Left lung (tissue), 10 donors: Measurements from ENCODE around the gene SERTAD4. TPM values are rescaled to one million over a fixed set of nuclear protein-coding genes. Genes with fewer than 3 reads are reported as not detected.

ENCODE experiments used
- ATAC-seq: fragments of 200-7000 bp; cut with Tn5 transposase; one replicate; pipeline ENCODE4 v1.9.1; 2020; ENCODE audit warnings: moderate library complexity
- DNase-seq, 4 donors: peaks; one replicate each; pipeline ENCODE4 v3.0.0-alpha.2; 2013 to 2020
- H3K27ac ChIP-seq, 2 donors: fragments of 200-600 bp; sonication (generic) in 1 of 2; one replicate each; pipeline versions ENCODE4 v1.5.0 to v1.8.0; 2020 to 2021
- H3K27me3 ChIP-seq, 2 donors: fragments of 200-600 bp; sonication (generic) in 1 of 2; one replicate each; pipeline versions ENCODE4 v1.5.0 to v1.8.0; 2020 to 2021
- H3K36me3 ChIP-seq, 2 donors: fragments of 200-600 bp; sonication (generic) in 1 of 2; one replicate each; pipeline versions ENCODE4 v1.5.0 to v1.8.0; 2020 to 2021
- H3K4me1 ChIP-seq, 2 donors: fragments of 200-600 bp; one replicate each; pipeline ENCODE4 v1.8.0; 2021
- H3K4me3 ChIP-seq, 2 donors: fragments of 200-600 bp; sonication (generic) in 1 of 2; one replicate each; pipeline versions ENCODE4 v1.5.0 to v1.8.0; 2020 to 2021; ENCODE audit warnings: mild to moderate bottlenecking in 1 of 2
- H3K9me3 ChIP-seq, 2 donors: fragments of 200-600 bp; sonication (generic) in 1 of 2; one replicate each; pipeline versions ENCODE4 v1.5.0 to v1.8.0; 2020 to 2021
- intact Hi-C, 2 donors: fragments of 100-400 bp; cut with DNase I; formaldehyde crosslinking; loops; one replicate each; pipeline versions ENCODE4 v1.11.2 to v1.14.2; 2022
- polyA plus RNA-seq, 6 donors: library from polyadenylated mRNA; unstranded; fragments of 120-200 nt; gene quantifications; one replicate each; pipeline ENCODE4 v1.2.1, GENCODE V29; 2013; ENCODE audit not compliant: insufficient read length in 6 of 6
- total RNA-seq, 2 donors: library from RNA; stranded (reverse); fragmentation: NEBNext Ultra II Directional; extraction: Animal tissue kit (Norgen Biotek cat#: 25700); gene quantifications; one replicate each; pipeline ENCODE4 v1.2.1, GENCODE V29; 2021
- TF ChIP-seq, protein P1 (sequence below), 2 donors: fragments of 200-600 bp; sonication (generic) in 1 of 2; IDR thresholded peaks; one replicate each; pipeline versions ENCODE4 v1.5.0 to v1.8.0; 2021; ENCODE audit warnings: antibody characterized with exemption in 2 of 2
- donor health status: DM: no; HTN: yes; CAD: no.
- donor health status: DM: no; HTN: no; CAD: no.

The SERTAD4 gene
- total and polyA plus RNA-seq, 8 donors = 2.4 to 7.5 (median 4.4) TPM

DNA sequence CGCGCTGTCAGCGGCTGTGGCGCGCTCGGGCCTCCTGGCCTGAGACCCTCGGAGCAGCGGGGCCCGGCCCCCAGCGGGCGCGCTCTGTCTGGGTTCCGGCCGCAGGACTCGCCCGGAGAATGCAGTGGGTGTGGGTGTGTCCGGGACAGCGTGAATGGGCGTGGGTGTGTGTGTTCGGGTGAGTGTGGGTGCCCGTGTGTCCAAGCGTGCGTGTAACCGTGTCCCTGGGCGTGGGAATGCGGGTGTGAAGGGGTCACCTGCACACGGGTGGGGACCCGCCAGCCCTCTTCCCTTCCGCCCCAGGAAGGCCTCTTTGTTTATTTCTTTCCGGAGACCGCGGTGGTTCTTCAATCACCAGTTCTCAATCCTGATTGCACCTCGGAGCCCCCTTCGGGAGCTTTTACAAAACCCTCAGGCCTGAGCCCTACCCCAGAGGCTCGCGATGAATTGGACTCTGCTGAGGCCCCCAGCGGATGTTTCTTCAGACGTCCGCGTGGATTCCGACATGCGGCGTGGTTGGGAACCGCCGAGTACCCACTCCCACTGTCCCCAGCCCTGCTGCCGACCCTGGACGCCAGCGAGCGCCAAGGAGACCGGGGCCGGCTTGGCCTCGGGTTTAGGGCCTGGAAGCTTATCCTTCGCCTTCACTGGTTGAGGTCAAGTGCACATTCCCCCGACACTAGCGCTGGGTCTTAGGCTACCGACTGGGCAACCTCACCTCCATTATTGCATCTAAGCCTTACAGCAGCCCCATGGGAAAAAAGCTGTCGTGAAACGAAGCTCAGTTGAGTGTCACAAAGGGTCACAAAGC, 19.3 kb downstream of the SERTAD4 start:
- Histone ChIP-seq H3K4me1 (peaks cover 9 to 20% of the 10 kb centered on the region in 2 donors), H3K4me3 (peak overlapping the region; percentile 25 to 41), H3K27me3 (peaks cover 10 to 63% of the 10 kb centered on the region in 2 donors), H3K9me3 (no peaks in the 10 kb centered on the region), H3K27ac (no peak overlapping the region), H3K36me3 (no peaks in the 10 kb centered on the region)
- intact Hi-C loops = no loop called here
- DNase-seq = peak in 1 of 4 donors; percentile 40
- TF ChIP-seq, protein P1, sequence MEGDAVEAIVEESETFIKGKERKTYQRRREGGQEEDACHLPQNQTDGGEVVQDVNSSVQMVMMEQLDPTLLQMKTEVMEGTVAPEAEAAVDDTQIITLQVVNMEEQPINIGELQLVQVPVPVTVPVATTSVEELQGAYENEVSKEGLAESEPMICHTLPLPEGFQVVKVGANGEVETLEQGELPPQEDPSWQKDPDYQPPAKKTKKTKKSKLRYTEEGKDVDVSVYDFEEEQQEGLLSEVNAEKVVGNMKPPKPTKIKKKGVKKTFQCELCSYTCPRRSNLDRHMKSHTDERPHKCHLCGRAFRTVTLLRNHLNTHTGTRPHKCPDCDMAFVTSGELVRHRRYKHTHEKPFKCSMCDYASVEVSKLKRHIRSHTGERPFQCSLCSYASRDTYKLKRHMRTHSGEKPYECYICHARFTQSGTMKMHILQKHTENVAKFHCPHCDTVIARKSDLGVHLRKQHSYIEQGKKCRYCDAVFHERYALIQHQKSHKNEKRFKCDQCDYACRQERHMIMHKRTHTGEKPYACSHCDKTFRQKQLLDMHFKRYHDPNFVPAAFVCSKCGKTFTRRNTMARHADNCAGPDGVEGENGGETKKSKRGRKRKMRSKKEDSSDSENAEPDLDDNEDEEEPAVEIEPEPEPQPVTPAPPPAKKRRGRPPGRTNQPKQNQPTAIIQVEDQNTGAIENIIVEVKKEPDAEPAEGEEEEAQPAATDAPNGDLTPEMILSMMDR (IDR thresholded peaks at IDR 0.05) = no peak
- ATAC-seq = peak; percentile 49

DNA sequence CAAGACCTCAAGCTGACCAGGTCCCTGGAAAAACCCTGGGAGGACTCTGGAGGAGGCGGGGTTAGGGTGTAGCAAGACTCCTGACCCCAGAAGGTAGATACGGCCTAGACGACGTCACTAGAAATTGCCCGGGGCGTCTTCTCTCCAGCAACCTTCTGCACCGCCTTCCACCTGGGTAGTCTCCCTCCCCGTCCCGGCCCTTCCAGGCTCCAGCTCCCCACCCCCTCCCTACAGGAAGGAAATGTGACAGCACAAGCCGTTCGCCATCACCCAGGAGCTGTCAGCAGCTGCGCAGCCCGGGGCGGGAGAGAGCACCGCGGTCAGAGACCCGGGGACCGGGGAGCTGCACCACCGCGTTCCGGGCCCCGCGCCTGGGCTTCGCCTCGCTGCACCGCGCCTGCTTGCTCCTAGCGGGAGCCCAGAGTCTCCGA, 20.0 kb downstream of the SERTAD4 start:
- TF ChIP-seq, protein P1 (IDR thresholded peaks at IDR 0.05) = no peak
- peak; percentile 78 for ATAC-seq
- Histone ChIP-seq H3K27ac (no peak overlapping the region), H3K4me1 (peaks cover 9 to 20% of the 10 kb centered on the region in 2 donors), H3K27me3 (peaks cover 10 to 63% of the 10 kb centered on the region in 2 donors), H3K9me3 (no peaks in the 10 kb centered on the region), H3K4me3 (peak overlapping the region in 1 of 2 donors; percentile 13), H3K36me3 (no peaks in the 10 kb centered on the region)
- intact Hi-C loops = no loop called here
- peak in 2 of 4 donors; percentile 47 to 81 for DNase-seq

DNA sequence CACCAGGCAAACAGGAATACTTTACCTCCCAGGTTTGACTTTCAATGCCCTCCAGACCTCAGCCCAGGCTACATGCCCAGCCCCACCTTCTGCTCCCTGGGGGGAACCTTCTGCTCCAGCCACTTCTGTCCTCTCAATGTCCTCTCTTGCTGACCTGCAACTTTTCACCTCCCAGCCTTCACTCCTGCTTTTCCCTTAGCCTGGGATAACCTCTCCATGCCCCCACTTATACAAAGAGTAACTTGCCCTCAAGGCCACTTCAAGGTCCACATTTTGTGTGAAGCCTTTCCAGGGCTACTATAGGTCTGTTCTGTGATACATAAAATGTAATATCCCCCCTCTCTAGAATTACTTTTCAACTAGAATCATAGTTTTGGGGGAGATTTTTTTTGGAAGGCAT, 21.7 kb downstream of the SERTAD4 start:
- TF ChIP-seq, protein P1 (IDR thresholded peaks at IDR 0.05) = no peak
- no peak overlapping the region for H3K27ac ChIP-seq
- intact Hi-C loops = no loop called here
- DNase-seq = no peak
- H3K27me3 ChIP-seq = peaks cover 10 to 63% of the 10 kb centered on the region in 2 donors
- H3K36me3 ChIP-seq = no peaks in the 10 kb centered on the region
- no peak for ATAC-seq
- no peak overlapping the region for H3K4me3 ChIP-seq
- H3K9me3 ChIP-seq = no peaks in the 10 kb centered on the region
- peaks cover 9 to 20% of the 10 kb centered on the region in 2 donors for H3K4me1 ChIP-seq

DNA sequence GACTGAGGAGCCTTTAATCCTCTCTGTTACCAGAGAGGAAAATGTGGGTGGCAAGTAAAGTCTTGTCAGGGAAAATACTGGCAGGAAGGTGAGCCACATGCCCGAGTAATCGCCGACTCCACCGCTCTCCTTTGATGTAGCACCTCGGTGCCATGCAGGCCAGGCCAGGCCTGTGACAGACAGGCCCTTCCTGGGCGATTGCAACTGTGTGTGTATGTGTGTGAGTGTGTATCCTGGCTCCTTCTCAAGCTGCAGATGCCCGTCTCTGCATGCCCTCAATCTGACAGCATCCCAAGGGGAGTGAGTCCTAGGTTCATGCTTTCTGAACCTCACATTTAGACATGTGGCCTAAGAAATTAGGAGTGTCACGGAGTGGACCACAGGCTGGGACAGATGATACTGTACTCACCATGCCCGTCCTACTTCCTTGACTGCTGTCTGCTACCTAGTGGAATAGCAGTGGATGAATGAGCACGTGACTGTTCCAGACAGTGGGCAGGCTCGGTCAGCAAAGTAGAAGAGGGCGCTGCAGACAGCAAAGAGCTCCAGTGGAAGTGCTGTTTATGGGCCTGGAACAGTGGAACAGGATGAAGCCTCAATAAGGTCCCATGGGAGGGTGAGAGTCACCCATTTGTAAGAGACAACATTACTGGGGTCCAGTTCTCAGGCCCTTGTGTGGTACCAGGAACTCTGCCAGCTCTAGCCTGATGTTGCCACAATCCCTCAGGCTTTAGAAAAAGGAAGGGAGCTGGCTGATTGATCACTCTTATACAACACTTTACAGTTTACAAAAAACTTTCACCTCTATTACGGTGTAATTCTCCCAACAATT, 25.3 kb downstream of the SERTAD4 start:
- Histone ChIP-seq H3K27ac (no peak overlapping the region), H3K27me3 (peaks cover 4 to 29% of the 10 kb centered on the region in 2 donors), H3K4me3 (no peak overlapping the region), H3K9me3 (no peaks in the 10 kb centered on the region), H3K36me3 (no peaks in the 10 kb centered on the region), H3K4me1 (peaks cover 0 to under 1% of the 10 kb centered on the region in 2 donors)
- intact Hi-C loops = no loop called here
- ATAC-seq = no peak
- TF ChIP-seq, protein P1 (IDR thresholded peaks at IDR 0.05) = no peak
- DNase-seq = no peak

DNA sequence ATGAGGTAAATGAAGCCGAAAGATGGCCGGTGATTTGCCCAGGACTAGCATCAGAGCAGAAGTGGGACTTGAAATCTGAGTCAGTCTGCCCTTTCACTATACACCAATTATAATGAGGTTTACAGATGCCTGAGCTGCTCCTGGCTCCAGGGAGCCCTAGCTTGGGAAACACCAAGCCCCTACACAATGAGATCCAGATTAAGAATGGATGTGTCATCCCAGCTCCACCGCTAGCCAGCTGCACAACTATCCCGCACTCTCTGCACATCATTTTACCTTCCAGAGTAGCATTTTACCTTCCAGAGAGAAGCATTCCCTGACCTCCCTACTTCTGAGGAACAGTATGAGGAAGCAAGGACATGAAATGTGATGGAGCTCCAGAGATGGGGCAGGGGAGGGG, 27.0 kb downstream of the SERTAD4 start:
- Histone ChIP-seq H3K36me3 (no peaks in the 10 kb centered on the region), H3K4me3 (no peak overlapping the region), H3K27me3 (peaks cover 0 to 12% of the 10 kb centered on the region in 2 donors), H3K27ac (no peak overlapping the region), H3K4me1 (no peaks in the 10 kb centered on the region), H3K9me3 (no peaks in the 10 kb centered on the region)
- TF ChIP-seq, protein P1 (IDR thresholded peaks at IDR 0.05) = no peak
- intact Hi-C loops = no loop called here
- ATAC-seq (no peak), DNase-seq (no peak)
